AG04450 (cell line): ENCODE data around the gene SAMHD1. TPM values are rescaled to one million over a fixed set of nuclear protein-coding genes. Genes with fewer than 3 reads are reported as not detected.
"Not testable (repeated sequence)": the region's sequence is repeated elsewhere in the genome, so short reads cannot be mapped to it uniquely, and the experiment has no call there.

Source experiments
- CTCF ChIA-PET: fragments of 300-600, 350-600 bp; formaldehyde crosslinking; extraction: SDS; loops from one replicate; lab custom pipeline; 2022; ENCODE audit warnings: antibody characterized with exemption, inconsistent platforms; lab: Charles Lee
- POLR2A ChIA-PET: fragments of 350-600 bp; formaldehyde crosslinking; extraction: SDS; loops from one replicate; lab custom pipeline; 2021; ENCODE audit warnings: antibody characterized with exemption, inconsistent platforms; lab: Yijun Ruan, JAX
- DNase-seq: peaks from one replicate; pipeline ENCODE4 v3.0.0-alpha.2; 2011; ENCODE audit warnings: low read depth, low spot score
- H3K27ac ChIP-seq: one replicate; pipeline ENCODE4 v1.5.1; 2012; ENCODE audit warnings: low read depth, low read length, control low read depth
- H3K27me3 ChIP-seq: one replicate; pipeline ENCODE4 v1.6.0; 2012; ENCODE audit warnings: low read length; ENCODE audit not compliant: control insufficient read depth, insufficient read depth
- H3K4me3 ChIP-seq: 2 replicates; pipeline ENCODE4 v1.5.1; 2011; ENCODE audit warnings: mild to moderate bottlenecking, low read depth, low read length, control low read depth
- H3K9me3 ChIP-seq: 2 replicates; pipeline ENCODE4 v1.5.1; 2012; ENCODE audit warnings: low read length; ENCODE audit not compliant: control insufficient read depth, insufficient read depth
- polyA plus RNA-seq: library from polyadenylated mRNA; depleted of rRNA; stranded (reverse); fragments of >200 nt; gene quantifications from 2 replicates; pipeline ENCODE4 v1.2.3, GENCODE V29; 2011
- TF ChIP-seq, protein P1 (sequence below): IDR thresholded peaks from 2 replicates; pipeline ENCODE4 v1.5.1; 2011; ENCODE audit warnings: low read depth, low read length, control low read depth, inconsistent platforms

The SAMHD1 gene
- polyA plus RNA-seq, 1 experiment: 25.2 TPM

DNA sequence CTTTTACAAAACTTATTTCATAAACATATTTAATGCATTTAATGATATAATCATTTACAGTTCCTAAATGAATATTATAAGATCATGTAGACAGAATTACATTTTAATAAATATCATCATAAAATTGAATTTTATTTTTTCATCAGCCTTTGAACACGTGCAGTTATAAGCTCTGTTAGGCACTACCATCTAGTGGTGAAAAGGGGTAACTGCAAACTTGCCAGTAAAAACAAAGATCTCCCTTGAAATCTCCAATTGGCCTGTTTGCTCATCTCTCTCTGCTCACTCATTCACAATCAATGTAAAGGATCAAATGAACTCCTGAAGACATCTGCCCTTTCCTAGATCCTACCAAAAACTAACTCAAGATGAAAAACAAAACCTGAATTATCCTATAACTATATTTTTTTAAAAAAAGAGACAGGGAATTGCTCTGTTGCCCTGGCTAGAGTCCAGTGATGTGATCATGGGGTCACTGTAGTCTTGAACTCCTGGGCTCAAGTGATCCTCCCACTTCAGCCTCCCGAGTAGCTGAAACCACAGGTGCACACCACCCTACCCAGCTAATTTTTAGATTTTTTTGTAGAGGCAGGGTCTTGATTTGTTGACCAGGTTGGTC, 31.7 kb downstream of the SAMHD1 start:
- Histone ChIP-seq H3K27ac (no peak overlapping the region), H3K9me3 (no peaks in the 10 kb centered on the region), H3K4me3 (no peak overlapping the region), H3K27me3 (no peaks in the 10 kb centered on the region)
- ChIA-PET POLR2A (interaction anchor here (1.0 kb wide), 1 partner anchor 19 kb away, joined by 3 read pairs; no protein-coding TSS in a partner anchor), CTCF (interaction anchor here (0.5 to 2.8 kb wide), 16 partner anchors 10 to 313 kb away, joined by 3 to 19 read pairs (median 4); partner anchors contain the start of gene DSN1)
- TF ChIP-seq, protein P1, sequence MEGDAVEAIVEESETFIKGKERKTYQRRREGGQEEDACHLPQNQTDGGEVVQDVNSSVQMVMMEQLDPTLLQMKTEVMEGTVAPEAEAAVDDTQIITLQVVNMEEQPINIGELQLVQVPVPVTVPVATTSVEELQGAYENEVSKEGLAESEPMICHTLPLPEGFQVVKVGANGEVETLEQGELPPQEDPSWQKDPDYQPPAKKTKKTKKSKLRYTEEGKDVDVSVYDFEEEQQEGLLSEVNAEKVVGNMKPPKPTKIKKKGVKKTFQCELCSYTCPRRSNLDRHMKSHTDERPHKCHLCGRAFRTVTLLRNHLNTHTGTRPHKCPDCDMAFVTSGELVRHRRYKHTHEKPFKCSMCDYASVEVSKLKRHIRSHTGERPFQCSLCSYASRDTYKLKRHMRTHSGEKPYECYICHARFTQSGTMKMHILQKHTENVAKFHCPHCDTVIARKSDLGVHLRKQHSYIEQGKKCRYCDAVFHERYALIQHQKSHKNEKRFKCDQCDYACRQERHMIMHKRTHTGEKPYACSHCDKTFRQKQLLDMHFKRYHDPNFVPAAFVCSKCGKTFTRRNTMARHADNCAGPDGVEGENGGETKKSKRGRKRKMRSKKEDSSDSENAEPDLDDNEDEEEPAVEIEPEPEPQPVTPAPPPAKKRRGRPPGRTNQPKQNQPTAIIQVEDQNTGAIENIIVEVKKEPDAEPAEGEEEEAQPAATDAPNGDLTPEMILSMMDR: peak; percentile 96
- peak; percentile 29 for DNase-seq

DNA sequence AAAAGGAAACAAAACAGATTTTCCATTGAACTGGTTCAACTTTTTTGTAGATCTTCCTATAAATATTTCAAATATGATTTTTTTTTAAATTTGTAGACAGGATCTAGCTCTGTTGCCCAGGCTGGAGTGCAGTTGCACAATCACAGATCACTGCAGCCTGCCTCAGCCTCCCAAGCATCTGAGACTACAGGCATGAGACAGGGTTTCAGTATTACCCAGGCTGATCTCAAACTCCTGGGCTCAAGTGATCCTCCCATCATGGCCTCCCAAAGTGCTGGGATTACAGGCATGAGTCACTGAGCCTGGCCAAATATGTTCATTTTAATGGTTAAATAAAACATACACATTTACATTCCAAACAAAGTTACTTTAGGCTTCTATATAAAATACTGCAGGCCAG, 33.6 kb downstream of the SAMHD1 start:
- TF ChIP-seq, protein P1: no peak
- no peaks in the 10 kb centered on the region for H3K9me3 ChIP-seq
- no peaks in the 10 kb centered on the region for H3K27me3 ChIP-seq
- DNase-seq: no peak
- CTCF ChIA-PET: interaction anchor here (0.8 to 2.8 kb wide), 6 partner anchors 9 to 361 kb away, joined by 3 to 19 read pairs (median 4); partner anchors contain the start of gene DSN1
- H3K27ac ChIP-seq: no peak overlapping the region
- POLR2A ChIA-PET: no interaction called here
- no peak overlapping the region for H3K4me3 ChIP-seq

DNA sequence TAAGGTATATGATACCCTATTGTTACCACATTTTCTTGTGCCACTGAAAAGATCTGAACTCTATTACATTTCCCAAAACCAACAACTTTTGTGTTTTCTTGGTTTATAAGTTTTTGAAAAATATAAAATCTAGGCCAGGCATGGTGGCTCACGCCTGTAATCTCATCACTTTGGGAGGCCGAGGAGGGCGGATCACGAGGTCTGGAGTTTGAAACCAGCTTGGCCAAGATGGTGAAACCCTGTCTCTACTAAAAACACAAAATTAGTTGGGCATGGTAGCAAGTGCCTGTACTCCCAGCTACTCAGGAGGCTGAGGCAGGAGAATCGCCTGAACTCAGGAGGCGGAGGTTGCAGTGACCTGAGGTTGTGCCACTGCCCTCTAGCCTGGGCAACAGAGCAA, 34.3 kb downstream of the SAMHD1 start:
- Histone ChIP-seq H3K9me3 (no peaks in the 10 kb centered on the region), H3K27me3 (no peaks in the 10 kb centered on the region), H3K4me3 (no peak overlapping the region), H3K27ac (no peak overlapping the region)
- ChIA-PET POLR2A (no interaction called here), CTCF (interaction anchor here (1.0 to 2.3 kb wide), 3 partner anchors 54 to 311 kb away, joined by 3 to 8 read pairs (median 5); partner anchors contain the start of genes DSN1 and RAB5IF)
- no peak for DNase-seq
- TF ChIP-seq, protein P1: no peak

DNA sequence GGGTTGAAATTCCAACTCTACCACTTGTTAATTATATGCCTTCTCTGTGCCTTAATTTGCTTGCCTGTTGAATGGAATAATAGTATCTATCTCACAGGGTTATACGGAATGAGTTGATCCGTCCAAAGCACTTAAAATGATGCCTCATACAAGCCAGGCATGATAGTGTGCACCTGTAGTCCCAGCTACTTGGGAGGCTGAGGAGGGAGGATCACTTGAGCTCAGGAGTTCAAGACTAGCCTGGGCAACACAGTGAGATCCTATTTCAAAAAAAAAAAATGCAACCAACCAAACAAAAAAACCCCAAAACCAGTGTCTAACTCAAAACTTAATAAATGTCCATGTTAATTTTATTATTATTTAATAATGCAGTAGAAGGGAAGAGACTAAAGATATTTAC, 35.3 kb downstream of the SAMHD1 start:
- TF ChIP-seq, protein P1: no peak
- Histone ChIP-seq H3K27ac (no peak overlapping the region), H3K9me3 (no peaks in the 10 kb centered on the region), H3K4me3 (no peak overlapping the region), H3K27me3 (no peaks in the 10 kb centered on the region)
- ChIA-PET CTCF (no interaction called here), POLR2A (interaction anchor here (0.7 kb wide), 1 partner anchor 62 kb away, joined by 3 read pairs; no protein-coding TSS in a partner anchor)
- no peak for DNase-seq

DNA sequence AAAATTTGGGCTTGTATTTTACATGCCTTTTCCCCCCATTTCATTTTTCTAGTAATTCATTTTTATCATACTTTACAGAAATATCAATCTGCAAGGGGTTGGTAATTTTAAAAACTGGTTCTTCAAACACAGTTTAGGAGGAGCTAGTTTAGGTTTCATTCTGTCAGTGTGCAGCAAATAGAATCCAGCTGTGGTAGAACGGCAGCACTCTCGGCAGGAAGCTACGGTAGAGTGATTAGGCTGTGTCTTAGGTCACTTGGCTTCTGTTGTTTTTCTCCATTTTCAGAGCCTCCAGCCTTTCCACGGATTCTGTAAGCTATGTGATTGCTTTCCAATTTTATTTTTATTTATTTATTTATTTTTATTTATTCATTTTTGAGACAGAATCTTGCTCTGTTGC, 42.9 kb downstream of the SAMHD1 start:
- Histone ChIP-seq H3K27me3 (no peaks in the 10 kb centered on the region), H3K27ac (no peak overlapping the region), H3K4me3 (no peak overlapping the region), H3K9me3 (no peaks in the 10 kb centered on the region)
- CTCF ChIA-PET: interaction anchor here (0.8 to 4.4 kb wide), 2 partner anchors 11 to 17 kb away, joined by 3 to 19 read pairs; no protein-coding TSS in a partner anchor
- POLR2A ChIA-PET: no interaction called here
- no peak for DNase-seq
- TF ChIP-seq, protein P1: no peak

DNA sequence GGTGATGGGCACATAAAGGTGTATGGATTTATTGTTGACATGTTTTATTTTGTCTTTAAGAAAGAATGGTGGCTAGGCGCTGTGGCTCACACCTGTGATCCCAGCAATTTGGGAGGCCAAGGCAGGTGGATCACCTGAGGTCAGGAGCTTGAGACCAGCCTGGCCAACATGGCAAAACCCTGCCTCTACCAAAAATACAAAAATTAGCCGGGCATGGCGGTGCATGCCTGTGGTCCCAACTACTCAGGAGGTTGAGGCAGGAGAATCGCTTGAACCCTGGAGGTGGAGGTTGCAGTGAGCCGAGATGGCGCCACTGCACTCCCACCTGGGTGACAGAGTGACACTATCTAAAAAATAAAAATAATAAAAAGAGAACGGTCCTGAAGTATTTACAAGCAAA, 45.4 kb downstream of the SAMHD1 start:
- H3K4me3 ChIP-seq, POLR2A ChIA-PET, H3K27ac ChIP-seq, H3K27me3 ChIP-seq, H3K9me3 ChIP-seq, DNase-seq: not testable (repeated sequence)
- CTCF ChIA-PET: interaction anchor here (1.9 kb wide), 1 partner anchor 13 kb away, joined by 11 read pairs; no protein-coding TSS in a partner anchor

DNA sequence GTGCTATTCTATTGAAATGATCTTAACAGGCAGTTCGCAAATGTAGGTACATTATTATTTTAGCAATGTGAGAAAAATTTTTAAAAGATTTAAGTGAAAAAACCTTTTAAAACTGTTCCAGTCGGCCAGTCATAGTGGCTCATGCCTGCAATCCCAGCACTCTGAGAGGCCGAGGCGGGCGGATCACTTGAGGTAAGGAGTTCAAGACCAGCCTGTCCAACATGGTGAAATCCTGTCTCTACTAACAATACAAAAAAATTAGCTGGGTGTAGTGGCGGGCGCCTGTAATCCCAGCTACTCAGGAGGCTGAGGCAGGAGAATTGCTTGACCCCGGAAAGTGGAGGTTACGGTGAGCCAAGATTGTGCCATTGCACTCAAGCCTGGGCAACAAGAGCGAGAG, 45.9 kb downstream of the SAMHD1 start:
- H3K27me3 ChIP-seq, H3K27ac ChIP-seq, DNase-seq, H3K9me3 ChIP-seq, POLR2A ChIA-PET, H3K4me3 ChIP-seq: not testable (repeated sequence)
- CTCF ChIA-PET: interaction anchor here (1.9 kb wide), 1 partner anchor 14 kb away, joined by 11 read pairs; no protein-coding TSS in a partner anchor
